Ishikawa (cell line): Measurements from ENCODE around the gene ABLIM2.

Experiments used
- CEBPB ChIP-seq: IDR thresholded peaks from 2 replicates; pipeline ENCODE4 v1.6.1; 2012
- CREB1 ChIP-seq: IDR thresholded peaks from 2 replicates; pipeline ENCODE4 v1.6.1; 2012; ENCODE audit warnings: low read depth
- EGR1 ChIP-seq: IDR thresholded peaks from 2 replicates; pipeline ENCODE4 v1.6.1; 2012
- EP300 ChIP-seq: IDR thresholded peaks from 2 replicates; pipeline ENCODE4 v1.6.1; 2012; ENCODE audit warnings: borderline replicate concordance
- FOXM1 ChIP-seq: IDR thresholded peaks from 2 replicates; pipeline ENCODE4 v1.6.1; 2012; ENCODE audit warnings: low read depth, borderline replicate concordance
- NFIC ChIP-seq: IDR thresholded peaks from 2 replicates; pipeline ENCODE4 v1.6.1; 2012
- RAD21 ChIP-seq: IDR thresholded peaks from 2 replicates; pipeline ENCODE4 v1.6.1; 2012; ENCODE audit warnings: low read depth
- TAF1 ChIP-seq: IDR thresholded peaks from 2 replicates; pipeline ENCODE4 v1.6.1; 2012; ENCODE audit warnings: low read depth, mild to moderate bottlenecking
- TCF12 ChIP-seq: IDR thresholded peaks from 2 replicates; pipeline ENCODE4 v1.6.1; 2012; ENCODE audit warnings: low read depth
- TEAD4 ChIP-seq: IDR thresholded peaks from 2 replicates; pipeline ENCODE4 v1.6.1; 2012
- USF1 ChIP-seq: IDR thresholded peaks from 2 replicates; pipeline ENCODE4 v1.6.1; 2012
- YY1 ChIP-seq: IDR thresholded peaks from 2 replicates; pipeline ENCODE4 v1.6.1; 2012; ENCODE audit warnings: low read depth
- ZBTB7A ChIP-seq: IDR thresholded peaks from 2 replicates; pipeline ENCODE4 v1.6.1; 2012; ENCODE audit warnings: low read depth
- TF ChIP-seq, protein P1 (sequence below): IDR thresholded peaks from 2 replicates; pipeline ENCODE4 v1.6.1; 2012
- TF ChIP-seq, protein P2 (sequence below): IDR thresholded peaks from 2 replicates; pipeline ENCODE4 v1.6.1; 2012; ENCODE audit warnings: low read depth, mild to moderate bottlenecking

ABLIM2 gene

GRCh38 chr4:8192748-8193738 lies 34.4 kb upstream of the ABLIM2 start:
- TF ChIP-seq NFIC, result no peak
- TF ChIP-seq YY1, result no peak
- TF ChIP-seq RAD21, result peak; percentile 56
- no peak for TF ChIP-seq TAF1
- TF ChIP-seq FOXM1, result no peak
- 0 out of 2 replicates have a peak, but pooled peaks have one; percentile 12 for TF ChIP-seq TEAD4
- TF ChIP-seq, protein P1, sequence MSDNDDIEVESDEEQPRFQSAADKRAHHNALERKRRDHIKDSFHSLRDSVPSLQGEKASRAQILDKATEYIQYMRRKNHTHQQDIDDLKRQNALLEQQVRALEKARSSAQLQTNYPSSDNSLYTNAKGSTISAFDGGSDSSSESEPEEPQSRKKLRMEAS, result no peak

GRCh38 chr4:8191136-8191747 lies 32.6 kb upstream of the ABLIM2 start:
- TF ChIP-seq USF1, result no peak
- TF ChIP-seq TEAD4, result no peak
- no peak for TF ChIP-seq YY1
- TF ChIP-seq TCF12, result no peak
- TF ChIP-seq EGR1, result no peak
- no peak for TF ChIP-seq CEBPB
- TF ChIP-seq, protein P1, result no peak
- TF ChIP-seq CREB1, result no peak
- TF ChIP-seq FOXM1, result no peak
- no peak for TF ChIP-seq NFIC
- TF ChIP-seq TAF1, result no peak
- TF ChIP-seq RAD21, result no peak
- TF ChIP-seq EP300, result no peak
- TF ChIP-seq, protein P2, sequence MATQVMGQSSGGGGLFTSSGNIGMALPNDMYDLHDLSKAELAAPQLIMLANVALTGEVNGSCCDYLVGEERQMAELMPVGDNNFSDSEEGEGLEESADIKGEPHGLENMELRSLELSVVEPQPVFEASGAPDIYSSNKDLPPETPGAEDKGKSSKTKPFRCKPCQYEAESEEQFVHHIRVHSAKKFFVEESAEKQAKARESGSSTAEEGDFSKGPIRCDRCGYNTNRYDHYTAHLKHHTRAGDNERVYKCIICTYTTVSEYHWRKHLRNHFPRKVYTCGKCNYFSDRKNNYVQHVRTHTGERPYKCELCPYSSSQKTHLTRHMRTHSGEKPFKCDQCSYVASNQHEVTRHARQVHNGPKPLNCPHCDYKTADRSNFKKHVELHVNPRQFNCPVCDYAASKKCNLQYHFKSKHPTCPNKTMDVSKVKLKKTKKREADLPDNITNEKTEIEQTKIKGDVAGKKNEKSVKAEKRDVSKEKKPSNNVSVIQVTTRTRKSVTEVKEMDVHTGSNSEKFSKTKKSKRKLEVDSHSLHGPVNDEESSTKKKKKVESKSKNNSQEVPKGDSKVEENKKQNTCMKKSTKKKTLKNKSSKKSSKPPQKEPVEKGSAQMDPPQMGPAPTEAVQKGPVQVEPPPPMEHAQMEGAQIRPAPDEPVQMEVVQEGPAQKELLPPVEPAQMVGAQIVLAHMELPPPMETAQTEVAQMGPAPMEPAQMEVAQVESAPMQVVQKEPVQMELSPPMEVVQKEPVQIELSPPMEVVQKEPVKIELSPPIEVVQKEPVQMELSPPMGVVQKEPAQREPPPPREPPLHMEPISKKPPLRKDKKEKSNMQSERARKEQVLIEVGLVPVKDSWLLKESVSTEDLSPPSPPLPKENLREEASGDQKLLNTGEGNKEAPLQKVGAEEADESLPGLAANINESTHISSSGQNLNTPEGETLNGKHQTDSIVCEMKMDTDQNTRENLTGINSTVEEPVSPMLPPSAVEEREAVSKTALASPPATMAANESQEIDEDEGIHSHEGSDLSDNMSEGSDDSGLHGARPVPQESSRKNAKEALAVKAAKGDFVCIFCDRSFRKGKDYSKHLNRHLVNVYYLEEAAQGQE, result no peak
- TF ChIP-seq ZBTB7A, result no peak

- TF ChIP-seq CEBPB, result no peak
- TF ChIP-seq TCF12, result no peak
- TF ChIP-seq TAF1, result no peak
These were observed 31.2 kb upstream of the ABLIM2 start for GRCh38 chr4:8189551-8190466.

- TF ChIP-seq USF1, result no peak
- TF ChIP-seq YY1, result no peak
- TF ChIP-seq, protein P1, result peak; percentile 51; the same call in 1 of the 2 replicates
These were observed 30.3 kb upstream of the ABLIM2 start for GRCh38 chr4:8188743-8189550.

DNA sequence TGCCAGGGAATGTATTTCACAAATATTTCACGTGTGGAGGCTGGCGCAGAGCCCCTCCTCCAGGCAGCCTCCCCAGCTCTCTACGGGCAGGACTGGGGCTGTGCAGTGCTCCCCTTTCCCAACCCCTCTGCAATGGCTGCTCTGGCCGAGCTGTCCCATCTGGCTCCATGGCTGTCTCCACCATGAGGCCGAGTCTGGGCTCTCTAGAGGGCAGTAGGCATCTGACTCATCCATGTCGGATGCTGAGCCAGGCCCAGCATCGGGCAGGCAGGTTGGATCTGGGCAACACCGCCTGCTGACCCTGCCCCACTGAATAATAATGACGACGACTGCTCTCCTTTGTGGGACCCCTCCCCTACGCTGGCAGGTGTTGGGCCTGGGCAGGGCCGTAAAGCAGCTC lies 29.5 kb upstream of the ABLIM2 start:
- TF ChIP-seq RAD21 (no peak), CREB1 (no peak), TEAD4 (no peak), EGR1 (no peak), NFIC (no peak), TAF1 (no peak), USF1 (no peak), TCF12 (no peak), FOXM1 (no peak), ZBTB7A (no peak), CEBPB (no peak), YY1 (no peak), EP300 (no peak)
- TF ChIP-seq, protein P1, result no peak
- TF ChIP-seq, protein P2, result no peak
